GM19324 (cell line): ENCODE results near the gene PRKCD.
"Not testable (repeated sequence)": the region's sequence is repeated elsewhere in the genome, so short reads cannot be mapped to it uniquely, and the experiment has no call there.

Experiments used
- ATAC-seq: cut with Tn5 transposase; IDR thresholded peaks from one replicate; pipeline ENCODE4 v1.9.1; 2021; ENCODE audit warnings: mild to moderate bottlenecking, moderate library complexity; ENCODE audit not compliant: unreplicated experiment, low FRiP score

Gene PRKCD

GRCh38 chr3:53139906-53140846 lies 20.8 kb upstream of the PRKCD start:
- ATAC-seq, result no peak

- ATAC-seq, result no peak
Observed at GRCh38 chr3:53140847-53141845, 19.9 kb upstream of the PRKCD start.

- ATAC-seq, result no peak
Observed at GRCh38 chr3:53142986-53143385, 18.0 kb upstream of the PRKCD start.

- no peak for ATAC-seq
Observed at GRCh38 chr3:53144446-53144845, 16.6 kb upstream of the PRKCD start.

GRCh38 chr3:53144862-53145712 lies 15.9 kb upstream of the PRKCD start:
- no peak for ATAC-seq

GRCh38 chr3:53145713-53146080 lies 15.3 kb upstream of the PRKCD start:
- ATAC-seq, result no peak

GRCh38 chr3:53146319-53146891 lies 14.6 kb upstream of the PRKCD start:
- ATAC-seq, result no peak

GRCh38 chr3:53147151-53147902 lies 13.7 kb upstream of the PRKCD start:
- no peak for ATAC-seq

- ATAC-seq, result no peak
Observed at GRCh38 chr3:53147903-53148400, 13.1 kb upstream of the PRKCD start.

GRCh38 chr3:53149006-53149690 lies 11.9 kb upstream of the PRKCD start:
- no peak for ATAC-seq

- no peak for ATAC-seq
Observed at GRCh38 chr3:53149699-53150098, 11.3 kb upstream of the PRKCD start.

- ATAC-seq, result no peak
Observed at GRCh38 chr3:53150247-53151085, 10.5 kb upstream of the PRKCD start.

GRCh38 chr3:53151086-53151438 lies 9.9 kb upstream of the PRKCD start:
- not testable (repeated sequence) for ATAC-seq

GRCh38 chr3:53151465-53151864 lies 9.5 kb upstream of the PRKCD start:
- no peak for ATAC-seq

GRCh38 chr3:53151870-53152660 lies 8.9 kb upstream of the PRKCD start:
- ATAC-seq, result no peak

- no peak for ATAC-seq
Observed at GRCh38 chr3:53153264-53153823, 7.7 kb upstream of the PRKCD start.

GRCh38 chr3:53153980-53154379 lies 7.0 kb upstream of the PRKCD start:
- ATAC-seq, result no peak
